HG03571 (cell line): ENCODE measurements around the gene DEUP1.

ENCODE experiments used
- ATAC-seq: cut with Tn5 transposase; IDR thresholded peaks from one replicate; pipeline ENCODE4 v1.9.1; 2021; ENCODE audit not compliant: unreplicated experiment

The DEUP1 gene

DNA sequence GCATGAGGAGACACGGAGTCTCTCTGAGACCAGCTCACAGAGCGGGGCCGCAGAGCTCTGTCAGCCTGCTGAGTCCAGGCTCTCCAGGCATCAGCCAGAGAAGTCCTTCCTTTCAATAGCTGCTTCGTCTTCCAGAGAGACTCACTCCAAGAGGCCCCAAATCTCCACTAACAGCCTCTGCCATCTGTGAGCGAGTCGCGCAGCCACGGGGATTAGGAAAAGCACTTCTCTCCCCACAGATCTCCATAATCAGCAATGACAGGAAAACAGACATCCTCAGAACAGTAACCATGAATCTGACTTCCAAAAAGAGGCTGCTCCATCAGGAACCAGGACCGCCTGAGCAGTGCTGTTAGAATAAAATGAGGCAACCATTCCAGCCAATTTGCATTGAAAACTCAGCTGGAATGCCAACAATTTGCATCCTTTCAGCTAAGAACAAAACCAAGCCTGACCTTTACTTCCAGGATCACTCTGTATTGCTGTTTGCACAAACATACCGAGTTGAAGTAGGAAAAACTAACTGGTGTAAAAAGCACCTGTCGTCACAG, 147.2 kb downstream of the DEUP1 start:
- ATAC-seq: no peak

DNA sequence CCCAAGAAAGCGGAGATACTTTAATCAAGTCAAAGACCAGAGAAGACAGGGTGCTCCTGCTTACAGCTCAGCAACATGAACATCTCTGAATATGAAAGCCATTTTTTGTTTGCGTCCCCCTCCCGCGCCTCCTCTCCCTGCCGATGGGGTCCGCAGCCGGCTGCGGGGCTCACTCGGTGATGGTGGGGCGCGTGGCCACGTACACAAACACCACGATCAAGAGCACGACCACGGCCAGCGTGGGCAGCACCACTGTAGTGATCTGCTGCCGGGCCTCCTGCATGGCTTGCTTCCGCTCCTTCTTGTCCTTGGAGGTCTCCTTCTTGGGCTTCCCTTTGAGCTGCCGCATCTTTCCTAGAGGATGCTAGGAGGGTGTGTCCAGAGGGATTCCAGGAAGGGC, 148.3 kb downstream of the DEUP1 start:
- ATAC-seq: no peak

DNA sequence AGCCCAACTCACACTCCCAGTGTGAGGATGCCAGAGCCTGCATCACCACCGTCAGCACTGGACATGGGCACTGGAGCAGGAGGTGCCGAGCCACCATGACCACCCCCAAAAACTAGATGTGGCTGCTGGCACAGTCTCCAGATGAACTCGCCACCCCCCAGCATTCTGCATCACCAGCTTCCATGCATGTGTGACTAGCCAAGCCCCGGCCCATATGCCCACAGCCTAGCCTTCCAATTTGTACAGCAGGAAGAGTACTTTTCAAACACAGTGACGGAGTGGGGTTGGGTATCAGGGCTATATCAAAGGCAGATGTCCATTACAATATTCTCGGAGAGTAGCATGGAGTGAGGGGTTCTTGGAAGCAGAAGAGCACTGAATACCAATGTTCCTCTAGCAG, 149.7 kb downstream of the DEUP1 start:
- ATAC-seq: no peak

DNA sequence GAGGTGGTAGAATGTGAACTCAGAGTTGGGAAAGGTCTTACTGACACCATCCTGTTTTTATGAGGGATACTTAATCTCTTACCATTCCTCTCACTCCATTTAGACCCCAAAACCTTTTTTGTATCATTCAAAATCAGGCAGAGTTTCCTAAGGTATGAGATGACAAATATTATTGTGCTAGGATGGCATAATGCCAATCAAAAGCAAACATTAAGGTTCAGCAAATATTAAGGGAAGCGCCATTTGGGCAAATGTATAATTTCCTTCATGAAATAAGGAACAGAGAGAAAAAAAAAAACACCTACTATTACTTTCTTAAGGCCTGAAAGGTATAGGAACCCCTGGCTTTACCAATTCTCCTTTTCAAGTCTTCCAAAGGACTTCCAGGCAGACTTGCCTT, 150.2 kb downstream of the DEUP1 start:
- no peak for ATAC-seq

DNA sequence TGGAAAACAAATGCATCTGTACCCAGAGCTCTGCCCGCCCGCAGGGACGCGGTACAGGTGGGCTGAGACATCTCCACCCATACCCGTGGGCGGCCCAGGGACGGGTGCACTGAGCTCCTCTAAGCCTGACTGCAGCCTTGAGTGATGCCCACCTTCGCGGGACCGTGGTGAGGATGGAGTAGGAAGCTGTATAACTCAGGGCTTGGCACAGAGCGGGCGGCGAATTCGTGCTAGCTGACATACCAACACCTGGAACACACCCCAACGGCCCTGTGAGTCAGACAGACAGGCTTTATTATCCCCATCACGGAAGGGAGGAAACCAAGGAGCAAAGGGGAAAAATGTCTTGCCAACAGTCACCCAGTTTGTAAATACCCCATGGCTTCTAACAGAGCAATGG, 150.7 kb downstream of the DEUP1 start:
- no peak for ATAC-seq

GRCh38 chr11:93481696-93482095, 151.2 kb downstream of the DEUP1 start:
- no peak for ATAC-seq

GRCh38 chr11:93482556-93482955, 152.0 kb downstream of the DEUP1 start:
- ATAC-seq: no peak

DNA sequence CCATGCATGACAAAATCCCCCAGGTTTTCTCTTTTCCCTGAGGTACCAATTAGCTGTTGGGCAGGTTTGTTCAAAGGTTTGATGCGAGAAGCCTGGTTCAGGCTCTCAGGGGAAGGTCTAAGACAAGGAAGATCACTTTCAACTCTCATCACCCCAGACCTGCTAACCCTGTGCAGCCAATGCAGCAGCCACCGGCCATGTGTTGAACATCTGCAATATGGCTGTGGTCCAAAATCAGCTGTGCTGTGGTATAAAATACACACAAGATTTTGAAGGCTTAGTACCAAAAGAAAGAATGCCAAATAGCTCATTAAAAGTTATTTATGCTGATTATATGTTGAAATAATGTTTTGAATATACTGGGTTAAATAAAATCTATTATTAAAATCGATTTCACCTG, 154.2 kb downstream of the DEUP1 start:
- no peak for ATAC-seq

- ATAC-seq: no peak
Measured at GRCh38 chr11:93485983-93486382, 155.4 kb downstream of the DEUP1 start.

- no peak for ATAC-seq
Measured at GRCh38 chr11:93487032-93487483, 156.5 kb downstream of the DEUP1 start.
